ENCODE measurements around the gene GTF2H2C_2.
"Not testable (repeated sequence)": the region's sequence is repeated elsewhere in the genome, so short reads cannot be mapped to it uniquely, and the experiment has no call there.

The GTF2H2C_2 gene

DNA sequence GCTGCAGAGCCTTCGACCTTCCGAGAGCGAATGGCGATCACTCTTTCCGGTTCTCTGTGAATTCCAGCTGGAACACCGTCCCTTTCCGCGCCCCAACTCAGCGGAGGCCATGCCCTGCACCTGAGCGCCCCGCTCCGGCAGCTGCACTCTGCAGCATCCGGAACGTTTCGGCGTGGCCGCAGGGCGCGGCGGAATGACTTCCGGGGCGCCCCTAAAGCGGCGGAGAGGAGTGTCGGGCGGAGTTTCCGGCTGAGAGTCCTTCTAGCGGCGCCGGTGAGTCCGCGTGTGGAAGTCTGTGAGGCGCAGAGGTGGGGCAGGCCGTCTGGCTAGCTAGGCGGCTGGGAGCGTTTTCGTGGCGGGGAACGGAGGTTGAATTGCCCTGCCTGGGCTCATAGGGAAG lies at the start of gene GTF2H2C_2:
GTF2H2C_2 (plus strand) TSS at position 252 of the 400 bp plus-strand sequence.
- DNase-seq (ENCODE audit: extremely low read depth in 1 of 2, low read depth in 1 of 2), result not testable (repeated sequence)

DNA sequence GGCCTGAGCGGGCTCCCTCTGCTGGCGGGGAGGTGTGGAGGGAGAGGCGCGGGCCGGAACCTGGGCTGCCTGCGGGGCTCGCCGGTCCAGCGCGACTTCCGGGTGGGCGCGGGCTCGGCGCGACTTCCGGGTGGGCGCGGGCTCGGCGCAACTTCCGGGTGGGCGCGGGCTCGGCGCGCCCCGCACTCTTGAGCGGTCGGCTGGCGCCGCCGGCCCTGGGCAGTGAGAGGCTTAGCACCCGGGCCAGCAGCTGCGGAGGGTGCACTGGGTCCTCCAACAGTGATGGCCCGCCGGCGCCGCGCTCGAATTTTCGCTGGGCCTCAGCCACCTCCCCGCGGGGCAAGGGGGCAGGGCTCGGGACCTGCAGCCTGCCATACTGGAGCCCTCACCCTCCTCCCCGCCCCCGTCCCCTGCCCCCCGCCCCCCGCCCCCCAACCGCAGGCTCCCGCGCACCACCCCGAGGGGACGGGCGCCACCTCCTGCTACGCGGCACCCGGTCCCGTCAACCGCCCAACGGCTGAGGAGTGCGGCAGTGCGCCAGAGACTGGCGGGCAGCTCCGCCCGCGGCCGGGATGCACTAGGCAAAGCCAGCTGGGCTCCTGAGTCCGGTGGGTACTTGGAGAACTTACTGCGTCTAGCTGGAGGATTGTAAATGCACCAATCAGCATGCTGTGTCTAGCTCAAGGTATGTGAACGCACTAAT lies 14.0 kb upstream of the GTF2H2C_2 start:
- peak in 1 of 2 donors; percentile 56 for DNase-seq (ENCODE audit: extremely low read depth in 1 of 2, low read depth in 1 of 2)

DNA sequence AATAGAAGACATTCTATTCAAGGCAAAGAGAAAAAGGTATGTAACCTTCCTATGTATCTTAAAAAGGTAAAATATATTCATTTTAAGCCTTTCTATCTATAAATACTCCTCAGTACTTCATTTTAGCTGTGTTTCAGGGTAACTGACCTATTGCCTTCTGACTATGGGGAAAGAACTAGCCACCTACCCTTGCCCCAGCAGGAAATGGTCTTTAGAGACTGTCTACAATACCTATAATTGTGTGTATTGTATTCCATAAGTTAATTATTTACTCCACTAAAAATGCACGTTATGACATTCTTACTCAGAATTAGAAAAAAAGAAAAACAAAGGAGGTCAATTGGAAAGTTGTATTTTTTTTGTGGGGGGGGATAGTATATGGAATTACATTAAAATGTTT lies 6.2 kb downstream of the GTF2H2C_2 start:
- DNase-seq (ENCODE audit: extremely low read depth in 1 of 2, low read depth in 1 of 2), result not testable (repeated sequence)

DNA sequence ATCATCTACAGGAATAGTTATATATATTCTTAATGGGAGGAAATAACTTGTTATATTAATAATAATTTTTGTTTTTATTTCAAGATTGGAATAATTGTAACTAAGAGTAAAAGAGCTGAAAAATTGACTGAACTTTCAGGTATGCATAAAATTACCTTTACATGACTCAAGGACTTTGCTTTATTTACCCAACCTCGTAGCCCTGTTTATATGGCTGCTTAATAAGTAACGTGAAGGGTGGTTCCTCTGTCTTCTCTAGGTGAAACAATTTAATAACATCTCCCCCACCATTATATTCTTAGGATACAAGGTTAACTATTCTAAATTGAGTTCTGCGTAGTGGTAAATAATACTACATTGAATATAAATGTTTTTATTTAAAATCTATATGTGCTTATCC lies 8.0 kb downstream of the GTF2H2C_2 start:
- DNase-seq (ENCODE audit: extremely low read depth in 1 of 2, low read depth in 1 of 2), result not testable (repeated sequence)

- DNase-seq (ENCODE audit: extremely low read depth in 1 of 2, low read depth in 1 of 2), result not testable (repeated sequence)
These were observed 23.4 kb downstream of the GTF2H2C_2 start for GRCh38 chr5:70438518-70438917.

DNA sequence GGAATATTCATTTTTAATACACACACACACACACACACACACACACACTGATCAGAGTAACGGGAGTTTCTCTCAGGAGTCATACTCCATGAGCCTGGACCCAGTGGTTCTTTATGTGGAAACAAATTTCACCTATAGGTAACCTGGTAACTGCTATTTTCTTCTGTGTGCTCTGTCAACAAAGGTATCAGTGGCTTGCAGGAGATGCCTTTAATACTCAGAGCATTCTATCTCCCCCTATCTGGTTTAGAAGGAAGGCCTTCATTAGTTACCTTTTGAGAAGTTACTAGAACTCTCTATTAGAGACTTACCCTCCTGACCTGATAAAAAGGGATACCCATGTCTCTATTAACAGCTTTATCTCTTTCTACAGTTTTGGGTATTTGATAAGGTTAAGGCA lies 34.4 kb downstream of the GTF2H2C_2 start:
- not testable (repeated sequence) for DNase-seq (ENCODE audit: extremely low read depth in 1 of 2, low read depth in 1 of 2)

DNA sequence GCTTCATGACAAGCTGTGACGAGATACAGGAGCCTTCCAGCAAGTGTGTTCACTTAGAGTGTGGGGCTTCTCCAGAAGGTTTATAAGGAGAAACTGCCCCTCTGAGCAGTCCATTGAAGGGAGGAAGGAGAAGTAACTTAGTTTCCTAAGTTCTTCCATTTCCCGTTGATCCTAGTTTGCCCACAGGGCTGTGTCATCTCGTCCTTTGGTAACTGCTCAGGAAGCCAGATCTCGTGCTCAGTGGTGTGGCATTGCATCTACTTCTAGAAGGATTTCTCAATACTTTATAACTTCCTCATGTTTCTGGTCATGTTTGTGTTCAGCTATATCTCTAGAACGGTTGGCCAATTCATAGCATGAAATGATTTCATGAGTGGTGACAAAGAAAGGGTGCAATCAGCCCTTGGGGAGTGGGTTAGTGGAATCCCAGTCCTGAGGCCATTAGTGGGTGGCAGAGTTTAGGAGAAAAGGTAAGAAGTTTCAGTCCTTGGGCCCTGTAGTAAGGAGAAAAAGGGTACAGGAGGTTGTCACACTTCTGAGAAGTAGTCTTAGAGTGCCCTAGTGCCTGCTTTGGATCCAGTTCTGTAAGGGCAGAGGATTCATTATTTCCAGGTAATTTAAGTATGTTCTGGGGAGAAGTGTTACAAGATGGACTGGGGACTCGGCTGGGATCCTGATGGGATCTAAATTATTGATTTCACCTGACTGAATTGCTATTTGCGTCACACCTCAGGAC lies 36.2 kb downstream of the GTF2H2C_2 start:
- DNase-seq (ENCODE audit: extremely low read depth in 1 of 2, low read depth in 1 of 2), result not testable (repeated sequence)

DNA sequence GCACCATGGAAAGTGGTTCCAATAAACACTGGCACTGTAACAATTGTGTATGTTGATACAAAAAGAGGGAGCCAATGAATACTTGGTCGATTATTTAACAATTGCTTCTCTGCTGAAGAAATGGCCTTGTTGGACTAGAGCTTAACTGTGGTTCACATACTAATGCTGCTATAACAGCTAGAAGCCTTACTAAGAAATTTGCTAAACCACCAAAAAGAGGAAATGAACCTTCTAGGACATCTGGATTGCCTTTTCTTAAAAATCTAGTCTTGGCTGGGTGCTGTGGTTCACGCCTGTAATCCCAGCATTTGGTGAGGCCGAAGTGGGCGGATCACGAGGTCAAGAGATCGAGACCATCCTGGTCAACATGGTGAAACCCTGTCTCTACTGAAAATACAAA lies 41.9 kb downstream of the GTF2H2C_2 start:
- not testable (repeated sequence) for DNase-seq (ENCODE audit: extremely low read depth in 1 of 2, low read depth in 1 of 2)

DNA sequence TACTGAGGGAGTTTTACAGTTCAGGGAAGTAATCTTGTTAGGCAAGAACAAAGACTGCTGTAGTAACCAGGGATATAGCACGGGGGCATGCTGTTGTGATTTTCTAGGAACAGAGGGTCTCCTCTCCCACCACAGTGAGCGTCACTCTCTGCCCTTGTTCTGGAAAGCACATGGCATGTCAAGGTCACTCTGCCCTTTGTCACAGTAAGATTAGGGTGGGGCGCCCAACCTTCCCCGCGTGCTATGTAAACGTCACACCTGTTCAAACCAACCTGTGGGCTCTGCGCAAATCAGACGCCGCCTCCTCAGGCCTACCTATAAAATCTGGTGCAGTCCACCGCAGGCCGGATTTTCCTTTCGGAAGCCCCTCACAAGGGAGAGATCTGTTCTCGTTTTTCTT lies 44.0 kb downstream of the GTF2H2C_2 start:
- DNase-seq (ENCODE audit: extremely low read depth in 1 of 2, low read depth in 1 of 2), result not testable (repeated sequence)

DNA sequence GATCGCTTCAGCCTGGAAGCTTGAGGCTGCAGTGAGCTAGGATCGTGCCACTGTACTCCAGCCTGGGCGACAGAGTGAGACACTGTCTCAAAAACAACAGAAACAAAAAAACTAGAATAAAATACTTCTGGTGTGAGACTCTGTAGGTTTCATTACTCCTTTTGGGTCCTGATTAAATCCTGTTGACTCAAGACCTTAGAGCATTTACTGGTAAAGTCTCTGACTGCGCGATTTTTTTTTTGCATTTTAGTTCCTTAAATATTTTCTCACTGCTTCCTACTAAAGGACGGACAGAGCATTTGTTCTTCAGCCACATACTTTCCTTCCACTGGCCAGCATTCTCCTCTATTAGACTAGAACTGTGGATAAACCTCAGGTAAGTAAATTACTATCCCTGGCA lies 46.8 kb downstream of the GTF2H2C_2 start:
- DNase-seq (ENCODE audit: extremely low read depth in 1 of 2, low read depth in 1 of 2), result not testable (repeated sequence)

- not testable (repeated sequence) for DNase-seq (ENCODE audit: extremely low read depth in 1 of 2, low read depth in 1 of 2)
These were observed 49.0 kb downstream of the GTF2H2C_2 start for GRCh38 chr5:70464019-70464637.

GRCh38 chr5:70469926-70470509 lies 54.9 kb downstream of the GTF2H2C_2 start:
- not testable (repeated sequence) for DNase-seq (ENCODE audit: extremely low read depth in 1 of 2, low read depth in 1 of 2)
